Neural cell (in vitro differentiated cells): Measurements from ENCODE around the gene PFKFB3. TPM values are rescaled to one million over a fixed set of nuclear protein-coding genes. Genes with fewer than 3 reads are reported as not detected.

Source experiments
- H2AFZ ChIP-seq: fragments of 200-600, 300-800 bp; sonication (generic), shearing (Covaris generic); 2 replicates; pipeline ENCODE4 v1.6.0; 2014; ENCODE audit warnings: low read depth, mild to moderate bottlenecking, antibody characterized with exemption, low read length, moderate library complexity
- H3F3A ChIP-seq: fragments of 200-600 bp; shearing (Covaris generic); 2 replicates; pipeline ENCODE4 v1.6.1; 2016; ENCODE audit warnings: mild to moderate bottlenecking, moderate library complexity, mixed read lengths, antibody characterized with exemption, low read length; ENCODE audit not compliant: insufficient read depth, poor library complexity, severe bottlenecking
- H3K27ac ChIP-seq: fragments of 200-600, 300-800 bp; sonication (generic), shearing (Covaris generic); 2 replicates; pipeline ENCODE4 v1.5.1; 2014; ENCODE audit warnings: mild to moderate bottlenecking, low read length, moderate library complexity
- H3K27me3 ChIP-seq: fragments of 300-800, 200-600 bp; sonication (generic), shearing (Covaris generic); 2 replicates; pipeline ENCODE4 v1.6.0; 2014; ENCODE audit warnings: mild to moderate bottlenecking, low read depth, low read length, moderate library complexity; ENCODE audit not compliant: insufficient read depth
- H3K36me3 ChIP-seq: fragments of 300-800, 200-600 bp; sonication (generic), shearing (Covaris generic); 2 replicates; pipeline ENCODE4 v1.5.1; 2014; ENCODE audit warnings: mild to moderate bottlenecking, antibody characterized with exemption, low read length, moderate library complexity; ENCODE audit not compliant: insufficient read depth
- H3K4me2 ChIP-seq: fragments of 300-800, 200-600 bp; sonication (generic), shearing (Covaris generic); 2 replicates; pipeline ENCODE4 v1.6.0; 2014; ENCODE audit warnings: mild to moderate bottlenecking, low read length
- H3K4me3 ChIP-seq: fragments of 300-800, 200-600 bp; sonication (generic), shearing (Covaris generic); 2 replicates; pipeline ENCODE4 v1.5.1; 2014; ENCODE audit warnings: mild to moderate bottlenecking, low read length, moderate library complexity
- H3K79me2 ChIP-seq: fragments of 200-600 bp; shearing (Covaris generic); replicated peaks from 2 replicates; pipeline ENCODE4 v1.6.0; 2014; ENCODE audit warnings: mild to moderate bottlenecking, low read length, moderate library complexity; ENCODE audit not compliant: insufficient read depth
- H3K9ac ChIP-seq: fragments of 300-800, 200-600 bp; sonication (generic), shearing (Covaris generic); 2 replicates; pipeline ENCODE4 v1.6.1; 2016; ENCODE audit warnings: mild to moderate bottlenecking, low read length, mixed read lengths
- H3K9me2 ChIP-seq: fragments of 200-600 bp; shearing (Covaris generic); 2 replicates; pipeline ENCODE4 v1.6.1; 2016; ENCODE audit warnings: mild to moderate bottlenecking, low read length, mixed read lengths; ENCODE audit not compliant: insufficient read depth
- H3K9me3 ChIP-seq: fragments of 200-600, 300-800 bp; sonication (generic), shearing (Covaris generic); 2 replicates; pipeline ENCODE4 v1.6.1; 2016; ENCODE audit warnings: mild to moderate bottlenecking, mixed run types, low read length, moderate library complexity, mixed read lengths
- H4K20me1 ChIP-seq: fragments of 200-600 bp; shearing (Covaris generic); 2 replicates; pipeline ENCODE4 v1.6.1; 2016; ENCODE audit warnings: mild to moderate bottlenecking, mixed run types; ENCODE audit not compliant: insufficient read depth
- EP300 ChIP-seq: fragments of 450-650 bp; conservative IDR thresholded peaks from 2 replicates; pipeline ENCODE4 v1.6.1; 2014; ENCODE audit warnings: antibody characterized with exemption, mild to moderate bottlenecking, moderate library complexity; ENCODE audit not compliant: poor library complexity, severe bottlenecking
- EZH2 ChIP-seq: fragments of 200-600, 300-800 bp; shearing (Covaris generic), sonication (generic); IDR thresholded peaks from 2 replicates; pipeline ENCODE4 v1.6.1; 2014; ENCODE audit warnings: antibody characterized with exemption, low read length, borderline replicate concordance, mild to moderate bottlenecking; ENCODE audit not compliant: insufficient read depth, poor library complexity, severe bottlenecking
- MXI1 ChIP-seq: fragments of 450-650 bp; conservative IDR thresholded peaks from 2 replicates; pipeline ENCODE4 v1.6.1; 2014; ENCODE audit warnings: antibody characterized with exemption, mild to moderate bottlenecking; ENCODE audit not compliant: poor library complexity, severe bottlenecking
- POLR2AphosphoS5 ChIP-seq: IDR thresholded peaks from 2 replicates; pipeline ENCODE4 v1.6.1; 2012
- RAD21 ChIP-seq: fragments of 450-650 bp; conservative IDR thresholded peaks from 2 replicates; pipeline ENCODE4 v1.6.1; 2014; ENCODE audit warnings: antibody characterized with exemption, mild to moderate bottlenecking, moderate library complexity
- SMC3 ChIP-seq: fragments of 450-650 bp; conservative IDR thresholded peaks from 2 replicates; pipeline ENCODE4 v1.6.1; 2014; ENCODE audit warnings: antibody characterized with exemption, mild to moderate bottlenecking, moderate library complexity; ENCODE audit not compliant: poor library complexity
- TAF1 ChIP-seq: IDR thresholded peaks from 2 replicates; pipeline ENCODE4 v1.6.1; 2012; ENCODE audit warnings: low read depth
- polyA plus RNA-seq: library from polyadenylated mRNA; depleted of rRNA; stranded (reverse); fragments of >200 nt; gene quantifications from 2 replicates; pipeline ENCODE4 v1.2.3, GENCODE V29; 2014
- TF ChIP-seq, protein P1 (sequence below): IDR thresholded peaks from 2 replicates; pipeline ENCODE4 v1.6.1; 2012; ENCODE audit warnings: borderline replicate concordance
- TF ChIP-seq, protein P2 (sequence below): fragments of 450-650 bp; IDR thresholded peaks from 2 replicates; pipeline ENCODE4 v1.5.1; 2014; ENCODE audit warnings: antibody characterized with exemption, mild to moderate bottlenecking, moderate library complexity; ENCODE audit not compliant: poor library complexity, severe bottlenecking

Gene PFKFB3
- polyA plus RNA-seq, 1 donor from 2014 or later: 33.4 TPM

DNA sequence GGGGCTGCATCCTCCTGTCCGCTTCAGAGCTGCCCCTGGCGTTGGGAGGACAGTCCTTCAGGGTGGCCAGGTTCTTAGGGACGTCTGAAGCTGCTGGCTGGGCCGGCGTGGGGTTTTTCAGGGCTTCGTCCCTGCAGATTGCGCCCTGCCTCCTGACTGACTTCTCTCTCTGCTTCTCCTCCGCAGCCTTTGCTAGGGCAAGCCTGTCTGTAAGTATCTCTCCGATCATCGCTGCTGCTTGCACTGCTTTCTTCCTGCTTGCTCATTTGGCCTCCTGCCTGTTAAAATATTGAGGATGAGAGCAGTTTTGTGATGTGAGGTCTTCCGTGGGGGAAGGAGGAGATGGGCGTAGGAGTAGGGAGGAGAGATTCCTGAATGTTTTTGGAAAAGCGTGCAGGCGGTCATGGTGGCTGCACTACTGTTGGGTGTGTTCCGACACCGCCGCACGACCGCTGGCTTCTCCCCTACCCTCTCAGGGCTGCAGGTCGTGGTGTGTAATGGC lies 25.3 kb downstream of the PFKFB3 start:
- Histone ChIP-seq H4K20me1 (no peaks in the 10 kb centered on the region), H3K27me3 (no peaks in the 10 kb centered on the region), H3F3A (no peaks in the 10 kb centered on the region), H3K4me2 (no peak overlapping the region), H3K27ac (no peak overlapping the region), H3K79me2 (no peaks in the 10 kb centered on the region), H3K9ac (no peak overlapping the region), H3K9me3 (no peaks in the 10 kb centered on the region), H3K9me2 (no peaks in the 10 kb centered on the region), H3K36me3 (peaks cover 4% of the 10 kb centered on the region), H3K4me3 (no peak overlapping the region), H2AFZ (no peak overlapping the region)
- TF ChIP-seq, protein P1, sequence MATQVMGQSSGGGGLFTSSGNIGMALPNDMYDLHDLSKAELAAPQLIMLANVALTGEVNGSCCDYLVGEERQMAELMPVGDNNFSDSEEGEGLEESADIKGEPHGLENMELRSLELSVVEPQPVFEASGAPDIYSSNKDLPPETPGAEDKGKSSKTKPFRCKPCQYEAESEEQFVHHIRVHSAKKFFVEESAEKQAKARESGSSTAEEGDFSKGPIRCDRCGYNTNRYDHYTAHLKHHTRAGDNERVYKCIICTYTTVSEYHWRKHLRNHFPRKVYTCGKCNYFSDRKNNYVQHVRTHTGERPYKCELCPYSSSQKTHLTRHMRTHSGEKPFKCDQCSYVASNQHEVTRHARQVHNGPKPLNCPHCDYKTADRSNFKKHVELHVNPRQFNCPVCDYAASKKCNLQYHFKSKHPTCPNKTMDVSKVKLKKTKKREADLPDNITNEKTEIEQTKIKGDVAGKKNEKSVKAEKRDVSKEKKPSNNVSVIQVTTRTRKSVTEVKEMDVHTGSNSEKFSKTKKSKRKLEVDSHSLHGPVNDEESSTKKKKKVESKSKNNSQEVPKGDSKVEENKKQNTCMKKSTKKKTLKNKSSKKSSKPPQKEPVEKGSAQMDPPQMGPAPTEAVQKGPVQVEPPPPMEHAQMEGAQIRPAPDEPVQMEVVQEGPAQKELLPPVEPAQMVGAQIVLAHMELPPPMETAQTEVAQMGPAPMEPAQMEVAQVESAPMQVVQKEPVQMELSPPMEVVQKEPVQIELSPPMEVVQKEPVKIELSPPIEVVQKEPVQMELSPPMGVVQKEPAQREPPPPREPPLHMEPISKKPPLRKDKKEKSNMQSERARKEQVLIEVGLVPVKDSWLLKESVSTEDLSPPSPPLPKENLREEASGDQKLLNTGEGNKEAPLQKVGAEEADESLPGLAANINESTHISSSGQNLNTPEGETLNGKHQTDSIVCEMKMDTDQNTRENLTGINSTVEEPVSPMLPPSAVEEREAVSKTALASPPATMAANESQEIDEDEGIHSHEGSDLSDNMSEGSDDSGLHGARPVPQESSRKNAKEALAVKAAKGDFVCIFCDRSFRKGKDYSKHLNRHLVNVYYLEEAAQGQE: no peak
- TF ChIP-seq EP300: no peak
- TF ChIP-seq RAD21: no peak
- no peak for TF ChIP-seq MXI1
- no peak for TF ChIP-seq TAF1
- TF ChIP-seq SMC3: no peak
- no peak for TF ChIP-seq EZH2
- no peak for TF ChIP-seq POLR2AphosphoS5
- TF ChIP-seq, protein P2, sequence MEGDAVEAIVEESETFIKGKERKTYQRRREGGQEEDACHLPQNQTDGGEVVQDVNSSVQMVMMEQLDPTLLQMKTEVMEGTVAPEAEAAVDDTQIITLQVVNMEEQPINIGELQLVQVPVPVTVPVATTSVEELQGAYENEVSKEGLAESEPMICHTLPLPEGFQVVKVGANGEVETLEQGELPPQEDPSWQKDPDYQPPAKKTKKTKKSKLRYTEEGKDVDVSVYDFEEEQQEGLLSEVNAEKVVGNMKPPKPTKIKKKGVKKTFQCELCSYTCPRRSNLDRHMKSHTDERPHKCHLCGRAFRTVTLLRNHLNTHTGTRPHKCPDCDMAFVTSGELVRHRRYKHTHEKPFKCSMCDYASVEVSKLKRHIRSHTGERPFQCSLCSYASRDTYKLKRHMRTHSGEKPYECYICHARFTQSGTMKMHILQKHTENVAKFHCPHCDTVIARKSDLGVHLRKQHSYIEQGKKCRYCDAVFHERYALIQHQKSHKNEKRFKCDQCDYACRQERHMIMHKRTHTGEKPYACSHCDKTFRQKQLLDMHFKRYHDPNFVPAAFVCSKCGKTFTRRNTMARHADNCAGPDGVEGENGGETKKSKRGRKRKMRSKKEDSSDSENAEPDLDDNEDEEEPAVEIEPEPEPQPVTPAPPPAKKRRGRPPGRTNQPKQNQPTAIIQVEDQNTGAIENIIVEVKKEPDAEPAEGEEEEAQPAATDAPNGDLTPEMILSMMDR: no peak

GRCh38 chr10:6228647-6229046 lies 25.9 kb downstream of the PFKFB3 start:
- no peak overlapping the region for H3K4me2 ChIP-seq
- H3K9me3 ChIP-seq: no peaks in the 10 kb centered on the region
- TF ChIP-seq SMC3: no peak
- TF ChIP-seq MXI1: no peak
- TF ChIP-seq TAF1: no peak
- TF ChIP-seq RAD21: no peak
- TF ChIP-seq, protein P2: no peak
- TF ChIP-seq, protein P1: no peak
- TF ChIP-seq POLR2AphosphoS5: no peak
- no peak for TF ChIP-seq EZH2
- no peak for TF ChIP-seq EP300
- no peaks in the 10 kb centered on the region for H3K27me3 ChIP-seq
- no peaks in the 10 kb centered on the region for H3F3A ChIP-seq
- H4K20me1 ChIP-seq: no peaks in the 10 kb centered on the region
- H3K9ac ChIP-seq: no peak overlapping the region
- H3K4me3 ChIP-seq: no peak overlapping the region
- peaks cover 4% of the 10 kb centered on the region for H3K36me3 ChIP-seq
- H2AFZ ChIP-seq: no peak overlapping the region
- H3K9me2 ChIP-seq: no peaks in the 10 kb centered on the region
- no peaks in the 10 kb centered on the region for H3K79me2 ChIP-seq
- H3K27ac ChIP-seq: no peak overlapping the region
